GM21381 (cell line): Measurements from ENCODE around the gene PVALEF.
"Not testable (repeated sequence)": the region's sequence is repeated elsewhere in the genome, so short reads cannot be mapped to it uniquely, and the experiment has no call there.

Experiments
- ATAC-seq: cut with Tn5 transposase; IDR thresholded peaks from one replicate; pipeline ENCODE4 v1.9.1; 2021; ENCODE audit warnings: mild to moderate bottlenecking, moderate library complexity; ENCODE audit not compliant: unreplicated experiment

Gene PVALEF

GRCh38 chr17:81143717-81144422 is 21.4 kb upstream of the PVALEF start:
- no peak for ATAC-seq

- ATAC-seq, result no peak
Measured at GRCh38 chr17:81144423-81144781, 20.9 kb upstream of the PVALEF start.

DNA sequence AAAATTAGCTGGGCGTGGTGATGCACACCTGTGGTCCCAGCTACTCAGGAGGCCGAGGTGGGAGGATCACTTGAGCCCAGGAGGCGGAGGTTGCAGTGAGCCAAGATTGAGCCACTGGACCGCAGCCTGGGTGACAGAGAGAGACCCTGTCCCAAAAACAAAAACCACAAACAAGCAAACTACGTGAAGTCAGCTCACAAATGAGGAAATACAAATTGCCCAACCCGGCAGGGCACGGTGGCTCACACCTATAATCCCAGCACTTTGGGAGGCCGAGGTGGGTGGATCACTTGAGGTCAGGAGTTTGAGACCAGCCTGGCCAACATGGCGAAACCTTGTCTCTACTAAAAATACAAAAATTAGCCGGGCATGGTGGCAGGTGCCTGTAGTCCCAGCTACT is 19.1 kb upstream of the PVALEF start:
- ATAC-seq, result not testable (repeated sequence)

DNA sequence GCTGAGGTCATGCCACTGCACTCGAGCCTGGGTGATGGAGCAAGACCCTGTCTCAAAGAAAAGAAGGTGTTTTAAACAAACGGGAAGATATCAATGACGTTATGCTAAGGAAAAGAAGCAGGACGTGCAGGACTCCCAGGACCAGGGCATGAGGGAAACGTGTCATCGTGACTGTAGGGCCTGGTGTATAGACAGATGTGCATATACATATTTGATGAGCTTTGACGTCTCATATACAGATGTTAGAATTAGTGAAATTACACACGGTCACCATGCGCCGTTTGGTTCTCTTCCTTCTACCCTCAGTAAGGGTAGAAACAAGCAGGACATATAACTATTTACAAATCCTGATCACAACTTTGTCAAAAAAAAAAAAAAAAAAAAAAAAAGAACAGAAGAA is 17.6 kb upstream of the PVALEF start:
- ATAC-seq, result no peak

GRCh38 chr17:81148571-81148970 is 16.7 kb upstream of the PVALEF start:
- ATAC-seq, result no peak

DNA sequence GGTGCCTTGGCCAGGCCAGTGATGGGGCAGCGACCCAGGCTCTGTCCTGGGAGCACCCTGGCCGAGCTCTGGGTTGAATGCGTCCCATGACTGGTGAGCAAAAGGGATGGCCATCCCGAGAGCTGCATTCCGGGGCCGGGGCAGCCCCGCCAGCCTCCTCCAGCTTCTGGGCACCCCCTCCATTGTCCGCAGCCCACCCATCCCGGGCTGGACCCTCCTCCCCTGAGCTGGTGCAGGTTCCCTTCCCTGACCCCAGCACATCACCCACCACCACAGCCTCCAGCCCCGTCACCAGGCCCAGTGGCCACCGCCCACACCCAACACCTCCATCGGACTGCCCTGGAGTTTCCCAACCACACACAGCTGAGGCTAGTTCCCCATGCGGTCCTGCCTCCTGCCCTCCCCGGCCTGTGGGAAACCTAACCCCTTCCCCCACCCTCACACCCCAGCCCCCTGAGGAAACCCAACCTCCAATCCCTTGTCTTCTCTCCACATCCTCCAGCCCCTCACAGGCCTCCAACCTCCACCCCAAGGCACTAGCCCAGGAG is 16.2 kb upstream of the PVALEF start:
- no peak for ATAC-seq

GRCh38 chr17:81150377-81151077 is 14.8 kb upstream of the PVALEF start:
- no peak for ATAC-seq

DNA sequence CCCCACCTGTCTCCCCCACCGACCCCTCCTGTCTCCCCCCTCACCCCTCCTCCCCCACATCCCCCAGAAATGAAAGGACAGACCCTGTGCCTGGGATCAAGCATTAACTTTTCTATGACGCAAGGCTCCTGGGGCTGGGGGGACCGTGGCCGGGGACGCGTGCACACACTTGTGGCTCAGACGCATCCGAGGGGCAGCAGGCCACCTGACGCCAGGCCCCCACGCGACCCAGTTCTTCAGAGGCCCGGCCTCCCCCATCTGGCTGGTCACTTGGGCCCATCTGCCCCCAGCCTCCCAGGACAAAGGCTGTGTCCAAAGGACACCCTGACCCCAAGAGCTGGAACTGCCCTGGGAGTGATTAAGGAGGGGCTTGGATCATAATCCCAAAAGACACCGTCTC is 14.0 kb upstream of the PVALEF start:
- no peak for ATAC-seq

DNA sequence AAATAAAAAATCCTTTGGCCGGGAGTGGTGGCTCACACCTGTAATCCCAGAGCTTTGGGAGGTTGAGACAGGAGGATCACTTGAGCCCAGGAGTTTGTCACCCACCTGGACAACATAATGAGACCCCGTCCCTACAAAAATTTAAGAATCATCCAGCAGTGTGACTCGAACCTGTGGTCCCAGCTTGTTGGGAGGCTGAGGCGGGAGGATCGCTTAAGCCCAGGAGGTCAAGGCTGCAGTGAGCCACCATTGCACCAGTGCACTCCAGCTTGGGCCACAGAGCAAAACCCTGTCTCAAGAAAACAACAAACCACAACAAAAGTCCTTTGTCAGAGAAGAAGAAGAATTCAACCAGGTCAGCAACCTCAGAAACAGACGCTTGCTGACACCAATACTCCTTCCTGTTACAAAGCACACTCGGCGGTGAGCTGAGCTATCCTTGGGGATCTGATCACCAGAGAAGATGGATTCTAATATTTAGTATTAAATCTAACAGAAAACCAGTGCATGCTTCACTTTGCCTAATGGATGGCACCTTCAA is 12.9 kb upstream of the PVALEF start:
- ATAC-seq, result no peak

DNA sequence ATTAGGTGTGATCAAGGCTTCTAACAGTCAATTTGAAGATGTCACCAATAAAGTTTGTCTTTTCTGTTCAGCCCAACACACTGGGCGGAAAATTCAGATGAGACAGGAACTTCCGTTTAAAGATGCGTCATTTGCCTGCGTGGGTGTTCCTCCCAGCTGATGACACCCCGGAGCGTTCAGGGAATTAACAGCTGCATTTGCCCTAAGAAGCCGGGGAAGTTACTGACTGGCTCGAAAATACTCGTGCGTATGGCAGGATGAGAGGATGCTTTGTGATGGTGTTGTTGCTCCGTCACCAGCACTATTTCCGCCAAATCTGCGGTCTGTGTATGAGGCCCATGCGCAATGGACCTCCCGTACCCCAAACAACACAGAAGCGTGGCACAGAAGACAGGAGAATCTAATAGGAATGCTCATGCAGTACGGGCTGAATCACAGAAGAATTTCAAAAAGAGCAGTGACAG is 11.9 kb upstream of the PVALEF start:
- ATAC-seq, result no peak

- ATAC-seq, result not testable (repeated sequence)
Measured at GRCh38 chr17:81154016-81154415, 11.3 kb upstream of the PVALEF start.

DNA sequence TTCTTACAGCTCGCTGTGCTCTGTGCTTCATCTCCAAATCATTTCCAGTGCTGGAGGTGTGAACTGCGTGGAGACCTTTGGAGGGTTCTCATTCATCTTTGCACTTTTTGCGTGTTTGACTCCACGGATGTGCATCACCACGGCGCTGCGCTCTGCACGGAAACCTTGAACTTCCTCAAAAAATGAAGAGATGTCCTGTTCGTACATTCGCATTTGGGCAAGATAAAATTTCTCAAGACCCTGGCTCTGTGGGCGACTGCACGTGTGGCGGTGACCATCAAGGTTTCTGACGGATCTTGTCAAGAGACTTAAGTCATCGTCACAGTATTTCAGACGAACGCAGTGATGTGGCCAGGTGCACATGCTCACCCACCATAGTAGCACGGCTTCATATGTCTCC is 10.3 kb upstream of the PVALEF start:
- ATAC-seq, result no peak

- ATAC-seq, result no peak
Measured at GRCh38 chr17:81156866-81157805, 8.2 kb upstream of the PVALEF start.

- no peak for ATAC-seq
Measured at GRCh38 chr17:81157848-81158687, 7.2 kb upstream of the PVALEF start.

GRCh38 chr17:81158688-81159590 is 6.4 kb upstream of the PVALEF start:
- ATAC-seq, result no peak

DNA sequence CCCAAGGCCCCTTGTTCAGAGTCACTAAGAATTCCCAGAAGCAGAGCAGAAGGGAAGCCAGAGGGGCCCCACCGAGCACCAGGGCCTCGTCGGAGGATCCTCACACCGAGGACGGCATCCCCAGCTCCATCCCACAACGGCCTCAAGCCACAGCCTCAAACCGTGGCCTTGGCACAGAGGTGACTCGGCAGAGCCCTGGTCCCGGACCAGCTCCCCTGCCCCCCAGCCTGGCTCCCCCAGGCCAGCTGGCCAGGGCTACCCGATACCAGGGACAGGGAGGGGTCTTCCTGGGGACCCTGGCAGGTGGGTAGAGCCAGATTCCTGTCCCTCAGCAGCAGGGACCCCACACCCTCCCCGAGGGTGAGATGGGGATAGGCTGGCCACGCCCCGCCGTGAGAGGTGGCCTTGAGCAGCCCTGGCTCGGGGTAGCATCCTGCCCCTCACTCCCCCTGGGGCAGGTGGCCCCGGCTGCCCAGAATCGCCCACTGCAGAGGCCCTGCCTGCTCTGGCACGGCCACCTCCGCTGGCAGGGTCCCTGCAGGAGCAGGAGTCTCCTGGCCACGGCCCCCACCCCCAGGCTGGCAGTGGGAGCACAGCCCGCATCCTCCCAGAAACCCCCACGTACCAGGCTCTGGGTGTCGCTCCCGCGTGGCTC is 5.6 kb upstream of the PVALEF start:
- ATAC-seq, result no peak

DNA sequence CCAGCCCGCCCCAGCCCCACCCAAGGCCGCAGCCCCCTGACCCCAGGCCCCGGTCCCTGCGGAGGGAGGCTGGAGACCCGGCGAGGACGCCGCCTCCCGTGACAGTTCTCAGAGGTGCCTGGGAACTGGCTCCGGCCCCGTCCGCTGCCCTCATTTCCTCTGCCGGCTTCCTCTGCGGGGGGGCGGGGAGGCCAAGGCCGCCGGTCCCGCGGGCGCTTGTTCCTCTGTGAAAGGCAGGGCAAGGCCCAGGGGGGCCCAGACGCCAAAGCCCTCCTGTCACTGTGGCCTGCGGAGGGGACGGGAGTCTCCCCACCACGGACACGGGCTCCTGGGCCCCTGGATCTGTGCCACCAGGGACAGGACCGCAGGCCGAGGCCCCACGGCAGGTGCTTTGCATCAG is 5.0 kb upstream of the PVALEF start:
- no peak for ATAC-seq

- ATAC-seq, result no peak
Measured at GRCh38 chr17:81160747-81161453, 4.4 kb upstream of the PVALEF start.
